Skeletal muscle cell (primary cell): Measurements from ENCODE around the gene ZNF385D.

Experiments used
- DNase-seq: peaks from one replicate; pipeline ENCODE4 v3.0.0-alpha.2; 2010; ENCODE audit warnings: low read depth
- H3K4me3 ChIP-seq: 2 replicates; pipeline ENCODE4 v1.5.1; 2011; ENCODE audit warnings: low read depth, mild to moderate bottlenecking, control low read depth, low read length, moderate library complexity

ZNF385D gene, protein sequence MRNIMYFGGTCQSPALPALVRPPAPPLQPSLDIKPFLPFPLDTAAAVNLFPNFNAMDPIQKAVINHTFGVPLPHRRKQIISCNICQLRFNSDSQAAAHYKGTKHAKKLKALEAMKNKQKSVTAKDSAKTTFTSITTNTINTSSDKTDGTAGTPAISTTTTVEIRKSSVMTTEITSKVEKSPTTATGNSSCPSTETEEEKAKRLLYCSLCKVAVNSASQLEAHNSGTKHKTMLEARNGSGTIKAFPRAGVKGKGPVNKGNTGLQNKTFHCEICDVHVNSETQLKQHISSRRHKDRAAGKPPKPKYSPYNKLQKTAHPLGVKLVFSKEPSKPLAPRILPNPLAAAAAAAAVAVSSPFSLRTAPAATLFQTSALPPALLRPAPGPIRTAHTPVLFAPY

DNA sequence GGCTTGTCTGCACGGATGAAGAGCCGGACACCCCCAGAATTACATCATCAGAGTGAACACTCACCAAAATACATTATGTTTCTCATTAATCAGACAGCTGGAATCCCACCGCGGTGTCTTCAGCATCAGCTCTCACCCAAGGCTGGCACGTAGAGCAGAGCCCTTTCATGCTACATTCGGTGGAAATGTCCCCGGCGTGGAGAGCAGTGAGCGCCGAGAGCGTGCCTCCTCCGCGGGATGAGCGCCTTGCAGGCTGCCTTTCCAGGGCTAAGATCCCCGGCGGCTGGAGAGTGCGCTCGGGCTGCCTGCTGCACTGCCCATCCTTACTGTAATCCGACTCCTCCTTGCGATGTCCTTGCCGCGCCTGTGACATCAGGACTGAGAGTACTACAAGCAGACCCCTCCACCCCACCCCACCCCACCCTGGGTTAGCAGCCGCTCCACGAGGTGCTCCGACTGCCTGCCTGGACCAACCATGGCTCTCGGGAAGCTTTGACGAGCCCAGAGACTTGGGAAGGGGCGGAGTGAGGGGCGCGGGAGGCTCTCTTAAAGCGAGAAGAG is at the start of gene ZNF385D:
TSS of gene ZNF385D (minus strand) at position 380 of the 561 bp plus-strand sequence. CDS start at position 86, 294 bp downstream.
- H3K4me3 ChIP-seq, result peak within 1 kb of the TSS; percentile 56
- peak; percentile 48 for DNase-seq

DNA sequence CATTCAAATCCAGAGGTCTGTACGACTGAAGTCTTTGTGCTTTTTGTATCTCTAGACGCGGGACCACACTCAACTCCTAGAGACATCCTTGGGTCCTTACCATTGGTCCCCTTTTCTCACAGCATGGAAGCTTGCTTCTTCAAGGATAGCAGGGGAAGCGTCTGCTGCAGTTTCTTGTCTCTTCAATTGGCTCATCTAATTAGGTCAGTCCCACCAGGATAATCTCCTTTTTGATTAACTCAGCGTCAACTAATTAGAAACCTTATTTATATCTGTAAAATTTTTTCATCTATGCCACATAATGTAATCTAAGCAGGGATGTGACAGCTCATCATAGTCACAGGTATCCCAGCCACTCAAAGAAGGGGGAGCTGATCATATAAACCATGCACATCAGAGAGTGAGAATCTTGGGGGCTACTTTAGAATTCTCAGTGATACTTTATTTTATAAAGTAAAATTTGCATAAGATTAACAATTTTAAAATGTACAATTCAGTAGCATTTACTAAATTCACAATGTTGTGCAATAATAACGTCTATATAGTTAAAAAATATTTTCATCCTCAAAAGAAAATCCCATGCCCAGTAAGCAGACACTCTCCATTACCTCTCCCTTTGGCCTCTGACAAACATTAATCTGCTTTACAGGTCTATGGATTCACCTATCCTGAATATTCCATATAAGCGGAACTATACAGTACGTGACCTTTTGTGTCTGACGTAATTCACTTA is 47.5 kb upstream of the ZNF385D start:
- DNase-seq, result no peak

DNA sequence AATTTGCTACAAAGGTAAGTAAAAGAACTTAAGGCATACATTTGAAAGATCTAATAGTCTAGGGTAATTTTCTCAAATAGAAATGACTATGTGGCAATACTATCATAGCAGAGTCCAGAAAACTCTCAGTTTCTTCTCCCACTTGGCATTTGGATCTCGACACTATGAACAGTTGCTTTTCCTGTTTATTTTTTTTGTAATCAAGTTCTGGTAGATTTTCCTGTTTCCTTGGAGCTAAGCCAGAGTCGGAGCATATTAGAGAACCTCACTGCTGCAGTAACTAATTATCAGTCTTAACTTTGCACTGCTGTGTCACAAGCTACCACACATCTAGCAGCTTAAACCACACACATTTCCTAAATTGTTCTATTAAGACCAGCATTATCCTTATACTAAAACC is 44.9 kb upstream of the ZNF385D start:
- no peak for DNase-seq
- H3K4me3 ChIP-seq, result no peak overlapping the region

More for the DNA sequence above, 47.5 kb upstream of the ZNF385D start:
- H3K4me3 ChIP-seq, result no peak overlapping the region

DNA sequence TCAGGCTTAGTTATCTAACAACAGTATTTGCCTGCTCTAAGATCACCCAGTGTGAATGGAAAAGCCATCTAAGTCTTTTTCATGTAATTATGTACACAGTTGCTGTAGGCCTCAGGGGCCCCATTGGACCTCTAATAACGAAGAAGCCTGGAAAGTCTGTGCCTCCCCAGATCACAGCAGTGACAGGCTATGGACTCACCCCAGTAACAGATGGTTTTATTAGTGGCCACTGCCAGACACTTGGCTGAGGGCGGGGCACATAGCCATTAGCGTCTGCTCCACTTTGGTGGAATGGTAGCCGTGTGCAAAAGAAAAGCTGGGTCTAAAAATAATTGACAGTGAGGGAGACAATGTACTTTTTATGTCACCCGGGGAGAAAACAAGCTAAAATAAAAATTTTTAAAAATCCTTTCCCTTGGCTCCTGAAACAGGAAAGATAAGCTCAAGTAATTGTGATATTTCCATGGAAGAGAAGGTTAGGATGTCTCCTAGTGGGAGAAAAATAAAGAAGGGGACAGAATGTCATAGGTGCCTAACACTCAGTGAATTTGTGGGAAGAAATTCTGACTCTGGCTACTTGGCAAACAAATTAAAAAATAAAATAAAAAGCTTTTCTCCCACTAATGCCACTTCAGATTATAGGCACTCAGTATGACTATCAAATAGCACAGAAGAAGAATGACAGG is 44.3 kb upstream of the ZNF385D start:
- H3K4me3 ChIP-seq, result no peak overlapping the region
- DNase-seq, result no peak

DNA sequence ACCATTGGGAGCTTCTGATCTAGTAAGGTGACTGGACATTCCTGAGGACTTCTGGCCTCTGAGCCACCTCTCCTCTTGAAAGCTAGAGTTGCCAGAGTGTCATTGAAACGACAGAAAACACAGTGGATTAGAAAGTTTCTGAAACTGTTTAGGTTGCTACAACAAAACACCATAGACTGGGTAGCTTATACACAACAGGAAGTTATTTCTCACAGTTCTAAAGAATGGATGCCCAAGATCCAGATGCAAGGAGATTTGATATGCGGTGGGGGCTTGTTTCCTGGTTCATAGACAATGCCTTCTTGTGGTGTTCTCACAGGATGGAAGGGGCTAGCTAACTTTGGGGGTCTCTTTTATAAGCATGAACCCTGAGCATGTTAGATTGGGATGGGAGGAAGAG is 43.3 kb upstream of the ZNF385D start:
- H3K4me3 ChIP-seq, result no peak overlapping the region
- DNase-seq, result no peak

DNA sequence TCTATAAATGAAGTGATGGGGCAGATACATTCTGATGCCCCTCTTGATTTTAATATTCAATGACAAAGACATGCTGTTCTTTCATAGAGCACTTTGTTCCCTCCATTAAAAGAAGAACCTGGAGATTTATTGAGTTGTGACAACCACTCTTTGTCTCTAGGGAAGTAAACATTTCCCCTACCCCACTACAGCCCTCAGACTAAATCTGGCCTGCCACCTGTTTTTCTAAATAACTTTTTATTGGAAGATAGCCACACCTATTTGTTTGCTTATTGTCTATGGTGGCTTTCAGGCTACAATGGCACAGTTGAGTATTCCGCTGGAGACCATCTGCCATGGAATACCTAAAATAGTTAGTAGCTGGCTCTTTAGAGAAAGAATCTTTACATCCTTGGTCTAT is 41.2 kb upstream of the ZNF385D start:
- no peak for DNase-seq
- no peak overlapping the region for H3K4me3 ChIP-seq

DNA sequence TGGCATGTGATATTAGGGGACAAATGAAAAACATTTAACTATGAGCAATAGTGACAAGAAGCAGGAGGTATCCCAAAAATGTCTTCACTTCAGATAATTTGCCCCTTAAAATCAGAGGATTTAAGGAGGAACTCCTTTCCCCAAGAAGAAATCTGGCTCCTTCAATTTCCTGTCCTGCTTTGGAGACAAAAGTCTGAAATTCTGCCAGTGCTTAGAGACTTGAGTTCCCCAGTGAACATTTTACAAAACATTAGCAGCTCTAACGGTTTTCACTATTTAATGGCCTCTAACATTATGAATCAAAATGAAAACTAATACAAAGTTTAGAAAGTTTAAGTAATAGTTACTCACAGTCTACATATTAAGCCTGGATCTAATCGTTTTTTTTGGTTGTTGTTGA is 40.3 kb upstream of the ZNF385D start:
- no peak overlapping the region for H3K4me3 ChIP-seq
- DNase-seq, result no peak

DNA sequence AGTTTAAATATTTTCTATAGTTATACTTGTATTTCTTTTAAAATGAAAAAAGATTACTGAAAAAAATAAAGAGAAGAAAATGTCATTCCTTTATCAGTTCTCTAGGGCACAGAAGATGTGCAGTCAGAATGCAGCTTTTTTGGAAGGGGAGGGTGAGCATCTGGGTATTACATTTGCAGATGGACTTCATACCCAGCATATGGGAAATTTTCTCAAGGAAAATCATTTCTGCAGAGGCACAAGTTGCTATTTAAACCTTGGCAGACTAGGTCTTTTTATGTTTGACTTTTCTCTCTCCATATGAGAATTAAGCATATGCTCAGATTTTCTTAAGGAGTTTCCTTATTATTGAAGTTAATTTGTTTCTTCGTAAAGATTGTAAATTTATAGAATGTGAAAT is 39.5 kb upstream of the ZNF385D start:
- no peak overlapping the region for H3K4me3 ChIP-seq
- no peak for DNase-seq

DNA sequence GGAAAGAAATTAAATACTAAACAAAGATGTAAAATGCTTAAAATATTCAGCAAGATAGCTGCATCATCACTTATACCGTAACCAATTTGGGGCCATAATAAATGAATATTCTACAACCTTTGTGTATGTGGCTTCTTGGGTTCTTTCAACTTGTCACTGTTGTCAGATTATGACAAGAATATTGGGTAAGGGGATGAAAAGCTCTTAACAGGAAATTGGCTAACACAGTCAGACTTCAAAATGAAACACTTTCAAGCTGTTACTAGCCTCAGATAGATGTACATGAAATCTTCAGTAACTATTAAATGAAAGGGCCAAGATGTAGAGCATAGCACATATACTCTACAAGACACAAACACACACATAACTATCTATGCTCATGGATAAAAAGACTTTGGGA is 38.7 kb upstream of the ZNF385D start:
- no peak for DNase-seq
- no peak overlapping the region for H3K4me3 ChIP-seq

DNA sequence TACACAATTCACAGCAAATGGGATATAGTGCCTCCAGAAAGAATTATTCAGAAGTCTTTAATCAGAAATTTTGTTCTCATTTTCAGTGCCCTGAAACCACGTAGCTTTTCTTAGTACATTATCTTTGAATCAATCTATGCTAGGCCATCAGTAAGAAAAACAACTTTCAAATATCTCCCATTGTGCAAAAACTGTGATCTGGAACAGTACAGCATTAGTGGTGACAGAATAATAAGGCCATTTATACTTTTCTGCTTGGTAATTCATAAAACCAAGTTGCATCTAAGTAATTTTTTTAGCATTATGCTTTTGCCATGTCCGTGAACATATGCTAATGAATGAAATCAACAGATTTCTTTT is 35.4 kb upstream of the ZNF385D start:
- no peak for DNase-seq
- H3K4me3 ChIP-seq, result no peak overlapping the region

DNA sequence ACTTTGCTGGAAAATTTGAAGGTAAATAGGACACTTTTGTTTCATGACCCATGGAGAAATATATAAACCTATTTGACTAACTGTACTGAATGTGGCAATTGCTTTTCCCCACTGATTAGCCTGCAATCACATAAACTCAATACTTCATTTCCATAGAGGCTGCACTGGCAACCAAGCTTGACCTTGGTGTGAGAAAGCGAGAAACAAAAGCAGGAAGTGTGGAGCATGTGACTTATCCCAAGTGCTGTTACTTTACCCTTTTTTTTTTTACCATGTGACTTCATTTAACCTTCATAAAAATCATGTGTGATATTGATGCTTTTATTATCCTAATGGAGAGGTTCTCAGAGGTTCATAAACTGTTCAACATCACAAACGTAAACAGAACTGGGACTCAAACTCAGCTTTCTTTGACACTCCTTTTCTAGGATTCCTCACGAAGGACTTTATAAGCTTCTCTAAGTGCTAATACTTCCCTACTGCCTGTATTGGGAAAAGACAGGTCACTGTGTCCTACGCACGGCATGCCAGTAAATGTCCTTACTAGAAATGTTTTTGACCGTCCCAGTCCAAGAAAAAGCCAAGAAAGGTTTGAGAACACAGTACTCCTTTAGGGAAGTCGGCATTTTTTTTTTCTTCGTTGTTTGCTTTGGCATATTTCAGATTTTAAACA is 34.9 kb upstream of the ZNF385D start:
- DNase-seq, result no peak
- no peak overlapping the region for H3K4me3 ChIP-seq

DNA sequence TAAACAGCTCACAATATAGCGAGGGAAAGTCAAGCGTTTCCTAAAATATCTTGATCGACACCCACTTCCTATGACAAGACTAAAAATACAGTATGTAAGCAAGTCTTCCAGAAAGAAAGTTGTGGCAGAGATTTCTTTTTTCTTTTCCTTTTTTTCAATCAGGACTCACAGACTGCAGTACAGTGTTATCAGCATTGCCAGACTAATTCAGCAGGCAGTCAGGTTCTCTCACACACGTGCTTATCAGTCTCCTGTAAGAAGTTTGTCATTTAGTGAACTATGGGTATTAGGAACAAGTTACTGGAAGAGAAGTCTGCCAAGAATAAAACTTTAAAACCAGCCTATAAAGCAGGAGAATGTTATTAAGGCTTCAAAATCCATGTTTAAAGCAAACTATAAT is 32.8 kb upstream of the ZNF385D start:
- H3K4me3 ChIP-seq, result no peak overlapping the region
- DNase-seq, result no peak

DNA sequence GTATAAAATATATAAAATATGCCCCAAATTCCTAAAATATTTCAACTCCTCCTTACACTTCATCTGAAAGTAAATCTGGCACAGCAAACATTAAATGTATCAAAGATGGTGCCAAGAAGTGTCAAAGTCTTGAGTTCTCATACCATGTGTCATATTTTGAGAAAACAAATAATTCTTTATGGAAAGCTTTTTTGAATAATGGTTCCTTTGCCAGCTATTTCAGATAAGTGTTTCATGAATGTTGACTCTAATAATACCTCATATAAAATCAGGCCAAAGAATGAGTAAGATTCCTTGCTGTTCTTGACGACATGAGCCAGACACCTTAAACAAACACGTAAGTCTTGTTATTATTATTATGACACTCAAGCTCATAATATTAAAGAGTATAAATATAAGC is 30.3 kb upstream of the ZNF385D start:
- no peak for DNase-seq
- no peak overlapping the region for H3K4me3 ChIP-seq

DNA sequence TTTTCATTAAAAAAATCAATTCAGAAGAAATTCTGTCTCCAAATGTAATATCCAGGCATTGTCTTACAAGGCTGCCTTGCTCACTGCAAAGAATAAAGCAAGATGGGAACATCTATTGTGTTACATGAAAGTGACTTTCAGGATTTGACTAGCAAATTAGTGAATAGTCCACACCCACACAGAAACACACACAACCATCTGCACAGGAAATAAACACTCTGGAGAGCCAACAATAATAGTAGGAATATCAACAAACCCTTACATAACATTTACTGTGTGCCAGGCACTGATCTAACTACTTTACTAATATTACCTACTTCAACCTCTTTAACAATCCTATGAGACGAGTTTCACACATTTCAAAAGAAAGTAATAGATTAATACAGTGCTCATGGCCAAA is 28.9 kb upstream of the ZNF385D start:
- no peak for DNase-seq
- H3K4me3 ChIP-seq, result no peak overlapping the region

DNA sequence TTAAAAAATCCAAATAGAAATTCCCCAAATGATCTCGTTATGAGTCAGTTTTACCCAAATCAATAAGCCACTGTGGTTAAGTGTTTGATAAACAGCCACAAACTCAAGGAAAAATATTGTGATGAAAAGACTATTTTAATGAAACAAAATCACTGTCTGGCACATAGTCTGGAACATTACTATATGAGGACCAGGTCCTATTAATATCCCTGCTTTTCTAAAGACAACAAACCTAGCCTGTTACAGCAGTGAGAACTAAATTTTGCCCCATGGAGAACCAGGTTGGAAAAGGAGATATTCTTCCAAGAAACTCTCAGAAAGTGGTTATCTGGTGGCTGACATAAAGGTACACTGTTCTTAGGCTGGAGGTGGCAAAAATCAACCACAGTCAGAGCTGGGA is 27.7 kb upstream of the ZNF385D start:
- no peak for DNase-seq
- no peak overlapping the region for H3K4me3 ChIP-seq

DNA sequence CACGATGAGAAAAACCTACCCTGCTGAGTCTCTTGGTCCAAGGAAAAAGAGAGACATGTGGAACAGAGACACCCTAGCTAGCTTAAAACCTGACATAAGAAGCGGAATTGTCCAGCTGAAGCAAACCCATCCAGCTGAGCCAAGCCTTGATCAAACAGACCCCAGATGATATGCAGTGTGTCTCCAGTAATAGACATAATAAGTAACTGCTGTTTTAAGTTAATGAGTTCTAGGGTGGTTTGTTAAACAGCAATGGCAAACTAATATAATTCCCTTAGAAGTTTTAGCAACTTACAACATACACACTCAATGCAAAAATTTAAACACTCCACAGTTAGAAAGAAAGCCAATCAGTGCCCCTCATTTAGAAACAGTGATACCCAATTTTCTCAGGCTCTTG is 26.8 kb upstream of the ZNF385D start:
- no peak overlapping the region for H3K4me3 ChIP-seq
- no peak for DNase-seq

DNA sequence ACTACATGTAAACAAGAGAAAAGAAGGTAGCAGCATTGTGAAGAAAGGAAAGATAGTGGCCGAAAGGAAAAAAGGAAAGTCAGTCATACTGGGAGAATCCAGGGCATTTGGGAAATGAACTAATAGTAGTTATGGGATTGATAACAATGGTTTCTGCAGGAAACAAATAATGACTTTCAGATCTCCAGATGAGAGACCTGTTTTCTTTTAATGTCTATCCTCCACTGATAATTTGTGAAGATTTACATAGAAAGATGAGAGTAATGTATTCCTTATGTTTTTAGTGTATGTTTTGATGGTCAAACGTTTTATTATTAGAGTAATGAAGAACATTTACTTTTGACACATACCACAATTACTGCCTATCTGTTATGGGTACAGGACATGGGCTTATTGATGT is 15.0 kb upstream of the ZNF385D start:
- DNase-seq, result no peak

DNA sequence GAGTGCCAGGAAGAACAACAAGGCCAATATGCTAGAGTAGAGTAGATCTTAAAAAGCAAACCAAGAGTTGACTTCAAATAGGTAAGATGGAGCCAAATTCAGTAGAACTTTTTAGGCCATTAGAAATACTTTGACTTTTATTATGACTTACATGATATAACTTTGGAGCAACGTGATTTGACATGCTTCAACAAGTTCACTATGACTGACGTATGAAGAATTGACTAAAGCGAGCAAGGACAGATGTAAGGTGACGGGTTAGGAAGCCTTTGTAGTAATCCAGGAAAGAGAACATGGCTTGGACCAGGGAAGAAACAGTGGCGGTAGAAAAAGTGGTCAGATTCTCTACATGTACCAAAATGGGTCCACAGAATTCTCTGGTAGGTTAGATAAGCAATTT is 4.9 kb upstream of the ZNF385D start:
- DNase-seq, result no peak
- no peak overlapping the region for H3K4me3 ChIP-seq

More for the DNA sequence above, 15.0 kb upstream of the ZNF385D start:
- H3K4me3 ChIP-seq, result no peak overlapping the region

DNA sequence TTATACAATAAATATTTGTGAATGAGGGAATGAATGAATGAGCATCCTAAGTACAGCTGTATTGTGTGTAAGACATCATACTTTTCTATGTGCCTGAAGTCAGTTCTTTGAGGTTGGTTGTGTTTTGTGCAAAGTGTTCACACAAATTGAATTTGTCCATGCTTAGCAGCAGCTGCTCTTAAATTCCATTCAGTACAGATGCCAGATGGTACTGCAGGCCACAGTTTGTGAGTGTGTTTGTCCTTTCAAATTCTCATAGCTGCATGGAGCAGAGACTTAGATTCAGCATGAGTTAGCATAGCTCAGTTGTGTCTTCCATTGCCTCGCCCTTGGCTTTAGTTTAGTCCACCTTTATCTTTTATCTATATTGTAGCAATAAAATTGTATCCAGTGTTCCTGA is 3.8 kb upstream of the ZNF385D start:
- DNase-seq, result no peak
- H3K4me3 ChIP-seq, result no peak overlapping the region
